GM18909 (cell line): ENCODE measurements around the gene RAD17.
"Not testable (repeated sequence)": the region's sequence is repeated elsewhere in the genome, so short reads cannot be mapped to it uniquely, and the experiment has no call there.

Source experiments
- ATAC-seq: cut with Tn5 transposase; IDR thresholded peaks from one replicate; pipeline ENCODE4 v1.9.1; 2021; ENCODE audit warnings: mild to moderate bottlenecking; ENCODE audit not compliant: unreplicated experiment, poor library complexity

The RAD17 gene

GRCh38 chr5:69454460-69455249, 85.0 kb downstream of the RAD17 start:
- no peak for ATAC-seq

GRCh38 chr5:69455428-69455988, 85.9 kb downstream of the RAD17 start:
- not testable (repeated sequence) for ATAC-seq

- no peak for ATAC-seq
Observed at GRCh38 chr5:69462170-69462569, 92.6 kb downstream of the RAD17 start.
